Gastroesophageal sphincter (tissue), 3 donors: ENCODE results near the gene IFNL3.

Experiments
- EP300 ChIP-seq: sonication (generic); formaldehyde crosslinking; IDR thresholded peaks from one replicate; pipeline ENCODE4 v1.6.1; 2017; ENCODE audit warnings: antibody characterized with exemption, mild to moderate bottlenecking
- POLR2A ChIP-seq, 2 donors: fragments of 450-650 bp; IDR thresholded peaks; one replicate each; pipeline ENCODE4 v1.6.1; 2017; ENCODE audit warnings: antibody characterized with exemption in 2 of 2, mild to moderate bottlenecking in 2 of 2, moderate library complexity in 1 of 2
- TF ChIP-seq, protein P1 (sequence below), 4 experiments: fragments of 200-600 bp in 2 of 4; fragments of 450-650 bp in 2 of 4; sonication (generic) in 1 of 4; IDR thresholded peaks; one replicate each; pipeline ENCODE4 v1.5.1; 2017 to 2019; ENCODE audit warnings: antibody characterized with exemption in 4 of 4, mild to moderate bottlenecking in 2 of 4, moderate library complexity in 2 of 4

DNA sequence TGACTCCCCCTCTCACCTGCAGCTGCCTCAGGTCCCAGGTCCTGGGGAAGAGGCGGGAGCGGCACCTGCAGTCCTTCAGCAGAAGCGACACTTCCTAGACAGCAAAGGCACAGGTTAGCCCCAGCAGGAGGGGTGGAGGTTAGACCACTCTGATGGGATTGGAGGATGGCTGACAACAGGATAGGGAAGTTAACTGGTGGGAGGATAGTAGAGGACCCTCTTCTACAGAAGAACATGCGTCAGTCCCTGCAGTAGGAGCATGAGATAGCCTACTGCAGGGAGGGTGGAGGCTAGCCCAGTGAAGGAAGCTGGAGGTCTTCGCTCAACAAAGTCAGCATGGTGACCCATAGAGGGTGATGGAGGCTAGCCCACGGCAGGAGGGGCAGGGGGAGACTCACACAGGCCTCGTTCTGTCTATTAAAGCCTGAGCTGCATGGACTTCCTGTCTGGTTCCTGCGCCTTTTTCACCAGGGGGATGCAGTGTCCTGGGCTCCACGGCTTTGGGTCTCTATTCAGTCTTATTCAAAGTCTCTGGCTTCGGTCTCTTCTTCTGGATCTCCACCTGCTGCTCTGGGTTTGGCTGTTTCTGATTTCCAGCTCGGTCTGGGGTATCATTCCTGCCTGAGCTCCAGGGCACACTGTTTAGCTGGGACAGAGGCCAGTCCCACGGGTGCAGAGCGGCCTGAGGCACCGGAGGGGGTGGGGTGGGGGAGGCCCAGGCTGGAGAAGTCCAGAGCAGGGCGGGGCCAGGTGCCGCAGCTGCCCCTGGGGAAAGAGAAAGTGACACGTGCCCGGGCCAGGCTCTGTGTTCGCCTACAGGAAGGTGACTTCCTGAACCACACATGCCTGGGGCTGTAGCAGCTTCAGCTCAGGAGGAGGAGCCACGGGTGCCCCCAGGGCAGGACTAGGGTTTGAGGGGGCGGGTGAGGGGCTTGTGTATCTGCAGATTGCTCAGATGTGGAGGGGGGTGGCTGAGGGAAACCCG, 7.3 kb downstream of the IFNL3 start:
- TF ChIP-seq POLR2A (IDR thresholded peaks at IDR 0.05) (no peak), EP300 (no peak)
- TF ChIP-seq, protein P1, sequence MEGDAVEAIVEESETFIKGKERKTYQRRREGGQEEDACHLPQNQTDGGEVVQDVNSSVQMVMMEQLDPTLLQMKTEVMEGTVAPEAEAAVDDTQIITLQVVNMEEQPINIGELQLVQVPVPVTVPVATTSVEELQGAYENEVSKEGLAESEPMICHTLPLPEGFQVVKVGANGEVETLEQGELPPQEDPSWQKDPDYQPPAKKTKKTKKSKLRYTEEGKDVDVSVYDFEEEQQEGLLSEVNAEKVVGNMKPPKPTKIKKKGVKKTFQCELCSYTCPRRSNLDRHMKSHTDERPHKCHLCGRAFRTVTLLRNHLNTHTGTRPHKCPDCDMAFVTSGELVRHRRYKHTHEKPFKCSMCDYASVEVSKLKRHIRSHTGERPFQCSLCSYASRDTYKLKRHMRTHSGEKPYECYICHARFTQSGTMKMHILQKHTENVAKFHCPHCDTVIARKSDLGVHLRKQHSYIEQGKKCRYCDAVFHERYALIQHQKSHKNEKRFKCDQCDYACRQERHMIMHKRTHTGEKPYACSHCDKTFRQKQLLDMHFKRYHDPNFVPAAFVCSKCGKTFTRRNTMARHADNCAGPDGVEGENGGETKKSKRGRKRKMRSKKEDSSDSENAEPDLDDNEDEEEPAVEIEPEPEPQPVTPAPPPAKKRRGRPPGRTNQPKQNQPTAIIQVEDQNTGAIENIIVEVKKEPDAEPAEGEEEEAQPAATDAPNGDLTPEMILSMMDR (IDR thresholded peaks at IDR 0.05) = no peak
